ENCODE measurements around the gene FAM117B. TPM values are rescaled to one million over a fixed set of nuclear protein-coding genes. Genes with fewer than 3 reads are reported as not detected.

Gene FAM117B
- total RNA-seq, 4 donors from 2014 or later, result 0.26 to 14.0 (median 8.9) TPM

GRCh38 chr2:202609381-202610145 is 25.2 kb upstream of the FAM117B start:
- Histone ChIP-seq H3K4me1 (no peaks in the 10 kb centered on the region), H3K27ac (no peak overlapping the region), H3K27me3 (no peaks in the 10 kb centered on the region), H3K9me3 (no peaks in the 10 kb centered on the region), H3K4me3 (no peak overlapping the region), H3K36me3 (no peaks in the 10 kb centered on the region)
- no peak for DNase-seq
- intact Hi-C loops (cut with DNase I; ENCODE audit: low total_unique reads), result no loop called here
- TF ChIP-seq CTCF (IDR thresholded peaks at IDR 0.05) (no peak), POLR2A (IDR thresholded peaks at IDR 0.05) (no peak)

GRCh38 chr2:202610380-202610779 is 24.4 kb upstream of the FAM117B start:
- TF ChIP-seq CTCF (IDR thresholded peaks at IDR 0.05) (no peak), POLR2A (IDR thresholded peaks at IDR 0.05) (no peak)
- Histone ChIP-seq H3K9me3 (no peaks in the 10 kb centered on the region), H3K36me3 (no peaks in the 10 kb centered on the region), H3K4me1 (no peaks in the 10 kb centered on the region), H3K27me3 (no peaks in the 10 kb centered on the region), H3K4me3 (no peak overlapping the region), H3K27ac (no peak overlapping the region)
- DNase-seq, result no peak
- intact Hi-C loops (cut with DNase I; ENCODE audit: low total_unique reads), result no loop called here

GRCh38 chr2:202612145-202612544 is 22.6 kb upstream of the FAM117B start:
- Histone ChIP-seq H3K27ac (no peak overlapping the region), H3K27me3 (no peaks in the 10 kb centered on the region), H3K4me1 (no peaks in the 10 kb centered on the region), H3K36me3 (no peaks in the 10 kb centered on the region), H3K9me3 (no peaks in the 10 kb centered on the region), H3K4me3 (no peak overlapping the region)
- intact Hi-C loops (cut with DNase I; ENCODE audit: low total_unique reads), result no loop called here
- no peak for DNase-seq
- TF ChIP-seq CTCF (IDR thresholded peaks at IDR 0.05) (no peak), POLR2A (IDR thresholded peaks at IDR 0.05) (no peak)

GRCh38 chr2:202613479-202613878 is 21.3 kb upstream of the FAM117B start:
- DNase-seq, result no peak
- H3K9me3 ChIP-seq, result no peaks in the 10 kb centered on the region
- no peaks in the 10 kb centered on the region for H3K36me3 ChIP-seq
- no peaks in the 10 kb centered on the region for H3K27me3 ChIP-seq
- TF ChIP-seq CTCF (IDR thresholded peaks at IDR 0.05), result no peak
- TF ChIP-seq POLR2A (IDR thresholded peaks at IDR 0.05), result no peak
- no peaks in the 10 kb centered on the region for H3K4me1 ChIP-seq
- H3K4me3 ChIP-seq, result no peak overlapping the region
- no peak overlapping the region for H3K27ac ChIP-seq
- intact Hi-C loops (cut with DNase I; ENCODE audit: low total_unique reads), result no loop called here

- intact Hi-C loops (cut with DNase I; ENCODE audit: low total_unique reads), result no loop called here
- no peak overlapping the region for H3K4me3 ChIP-seq
- no peak overlapping the region for H3K27ac ChIP-seq
- no peaks in the 10 kb centered on the region for H3K4me1 ChIP-seq
- no peaks in the 10 kb centered on the region for H3K27me3 ChIP-seq
- H3K9me3 ChIP-seq, result no peaks in the 10 kb centered on the region
- TF ChIP-seq POLR2A (IDR thresholded peaks at IDR 0.05) (no peak), CTCF (IDR thresholded peaks at IDR 0.05) (no peak)
- DNase-seq, result no peak
- H3K36me3 ChIP-seq, result no peaks in the 10 kb centered on the region
Observed at GRCh38 chr2:202624133-202624532, 10.6 kb upstream of the FAM117B start.

Data from uterus (tissue), 4 donors.